GM18861 (cell line): ENCODE data around the gene UCP3.

ENCODE experiments used
- ATAC-seq: cut with Tn5 transposase; IDR thresholded peaks from one replicate; pipeline ENCODE4 v1.9.1; 2021; ENCODE audit not compliant: unreplicated experiment

UCP3 gene

DNA sequence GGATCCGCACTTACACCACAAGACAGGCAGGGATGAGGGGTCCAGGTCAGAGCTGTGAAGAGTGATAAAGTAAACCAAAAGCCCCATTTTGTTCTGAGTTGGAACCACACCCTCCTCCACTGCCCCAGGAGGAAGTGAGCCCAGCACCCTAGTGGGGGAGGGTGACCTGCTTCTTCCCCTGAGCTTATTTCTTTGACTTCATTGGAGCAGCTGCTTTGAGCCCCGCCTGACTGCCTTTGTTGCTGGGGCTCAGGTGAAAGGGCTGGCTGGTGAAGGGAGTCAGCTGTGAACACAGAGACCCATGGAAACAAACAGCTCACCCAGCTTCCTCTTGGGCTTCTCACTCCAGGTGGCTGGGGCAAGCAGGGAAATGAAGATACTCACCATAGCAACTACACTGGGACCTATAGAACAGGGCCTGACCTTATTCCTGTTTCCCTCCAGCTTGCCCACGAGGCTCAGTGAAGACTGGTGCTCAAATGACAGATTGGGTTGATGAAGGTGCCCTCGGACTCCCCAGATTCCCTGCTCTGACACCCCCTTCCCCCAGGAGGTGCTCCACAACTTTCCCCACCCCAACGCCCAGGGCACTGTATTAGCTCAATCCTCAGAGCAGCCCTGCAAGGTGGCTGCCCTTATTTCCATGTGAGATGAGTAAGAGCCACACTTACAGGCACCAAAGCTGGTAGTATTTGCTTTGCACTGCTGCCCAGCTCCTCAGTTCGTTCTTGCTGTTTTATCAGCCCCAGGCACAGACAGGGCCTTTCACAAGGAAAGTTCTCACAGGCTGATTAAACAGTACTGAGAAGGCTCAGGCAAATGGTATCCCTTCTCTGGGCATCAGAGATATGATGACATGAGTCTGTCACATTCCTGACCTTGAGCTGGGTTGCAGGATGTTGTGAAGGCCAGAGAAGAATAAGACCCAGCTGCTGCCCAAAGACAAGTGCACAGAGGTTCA, 28.6 kb downstream of the UCP3 start:
- peak; percentile 32 for ATAC-seq

DNA sequence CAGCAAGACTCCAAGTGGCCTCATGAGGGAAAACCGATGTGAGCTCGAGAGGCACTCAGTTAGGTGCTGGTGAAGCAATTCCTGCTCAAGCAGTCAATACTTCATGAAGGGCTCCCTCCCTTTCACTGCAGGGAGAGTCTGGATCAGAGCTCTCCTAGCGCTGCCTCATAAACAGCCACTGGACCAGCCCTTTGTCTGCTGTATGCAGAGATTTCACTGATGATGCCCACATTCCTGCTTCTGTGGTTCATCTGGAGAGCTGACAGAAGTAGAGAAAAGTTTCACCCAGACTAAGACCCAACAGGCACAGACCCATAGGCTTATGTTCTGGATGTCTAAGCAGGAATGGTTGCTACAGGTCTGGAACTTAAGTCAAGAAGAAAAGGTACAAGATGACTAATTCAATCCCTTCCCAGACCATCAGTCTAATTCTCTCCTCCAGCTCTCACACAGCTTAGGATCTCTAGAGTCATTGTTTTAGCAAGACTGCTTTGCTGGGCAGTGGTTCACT, 30.3 kb downstream of the UCP3 start:
- ATAC-seq, result no peak

DNA sequence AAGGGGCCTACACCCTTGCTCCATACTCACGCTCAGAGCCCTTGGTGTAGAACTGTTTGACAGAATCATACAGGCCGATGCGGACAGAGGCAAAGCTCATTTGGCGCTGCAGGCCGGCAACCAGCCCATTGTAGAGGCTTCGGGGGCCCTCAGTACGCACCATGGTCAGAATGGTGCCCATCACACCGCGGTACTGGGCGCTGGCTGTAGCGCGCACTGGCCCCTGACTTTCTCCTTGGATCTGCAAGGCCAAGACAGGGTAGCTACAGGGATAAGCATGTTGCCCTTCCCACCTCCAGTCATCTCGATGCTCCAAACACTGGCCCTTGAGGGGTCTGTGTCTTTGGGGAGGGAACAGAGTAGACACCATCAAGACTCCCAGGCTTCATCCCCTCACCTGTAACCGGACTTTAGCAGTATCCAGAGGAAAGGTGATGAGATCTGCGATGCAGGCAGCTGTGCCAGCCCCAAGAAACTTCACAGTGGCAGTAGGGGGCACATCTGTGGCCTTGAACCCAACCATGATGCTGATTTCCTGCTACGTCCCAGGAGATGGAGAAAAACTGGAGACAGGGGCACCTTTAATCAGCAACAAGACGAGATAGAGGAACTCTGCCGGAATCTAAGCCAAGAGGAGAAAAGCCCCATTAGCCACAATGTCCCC, 30.9 kb downstream of the UCP3 start:
- no peak for ATAC-seq

DNA sequence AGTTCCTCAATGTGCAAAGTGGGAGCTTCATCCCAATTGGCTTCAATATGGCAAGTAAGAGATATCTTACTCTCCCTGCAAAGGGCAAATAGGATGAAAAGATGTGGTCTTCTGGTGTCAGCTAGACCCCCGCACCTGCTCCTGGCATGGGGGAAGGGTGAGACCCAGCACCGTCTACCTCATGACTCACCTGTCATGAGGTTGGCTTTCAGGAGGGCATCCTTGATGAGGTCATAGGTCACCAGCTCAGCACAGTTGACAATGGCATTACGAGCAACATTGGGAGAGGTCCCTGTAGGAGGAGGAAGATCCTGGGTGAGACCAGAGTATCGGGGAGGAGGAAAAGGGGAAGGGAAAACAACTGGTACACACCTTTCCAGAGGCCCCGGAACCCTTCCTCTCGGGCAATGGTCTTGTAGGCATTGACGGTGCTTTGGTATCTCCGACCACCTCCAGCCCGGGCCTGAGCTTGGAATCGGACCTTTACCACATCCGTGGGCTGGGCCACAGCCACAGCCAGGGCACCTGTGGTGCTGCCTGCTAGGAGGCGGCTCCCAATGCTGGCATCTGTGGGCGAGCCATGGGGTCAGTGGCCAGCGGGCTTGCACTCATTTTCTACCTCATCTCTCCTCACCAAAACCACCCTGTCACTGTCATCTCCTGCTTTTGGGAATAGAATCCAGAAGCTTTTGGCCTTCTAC, 32.3 kb downstream of the UCP3 start:
- no peak for ATAC-seq

DNA sequence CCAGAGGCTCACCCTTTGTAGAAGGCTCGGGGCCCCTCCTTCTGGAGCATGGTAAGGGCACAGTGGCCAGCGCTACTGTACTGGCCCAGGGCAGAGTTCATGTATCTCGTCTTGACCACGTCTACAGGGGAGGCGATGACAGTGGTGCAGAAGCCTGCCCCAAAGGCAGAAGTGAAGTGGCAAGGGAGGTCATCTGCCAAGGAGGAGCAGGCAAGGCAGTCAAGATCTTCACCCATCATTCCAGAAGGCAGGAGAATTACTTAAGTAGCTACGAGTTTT, 33.5 kb downstream of the UCP3 start:
- ATAC-seq, result no peak

DNA sequence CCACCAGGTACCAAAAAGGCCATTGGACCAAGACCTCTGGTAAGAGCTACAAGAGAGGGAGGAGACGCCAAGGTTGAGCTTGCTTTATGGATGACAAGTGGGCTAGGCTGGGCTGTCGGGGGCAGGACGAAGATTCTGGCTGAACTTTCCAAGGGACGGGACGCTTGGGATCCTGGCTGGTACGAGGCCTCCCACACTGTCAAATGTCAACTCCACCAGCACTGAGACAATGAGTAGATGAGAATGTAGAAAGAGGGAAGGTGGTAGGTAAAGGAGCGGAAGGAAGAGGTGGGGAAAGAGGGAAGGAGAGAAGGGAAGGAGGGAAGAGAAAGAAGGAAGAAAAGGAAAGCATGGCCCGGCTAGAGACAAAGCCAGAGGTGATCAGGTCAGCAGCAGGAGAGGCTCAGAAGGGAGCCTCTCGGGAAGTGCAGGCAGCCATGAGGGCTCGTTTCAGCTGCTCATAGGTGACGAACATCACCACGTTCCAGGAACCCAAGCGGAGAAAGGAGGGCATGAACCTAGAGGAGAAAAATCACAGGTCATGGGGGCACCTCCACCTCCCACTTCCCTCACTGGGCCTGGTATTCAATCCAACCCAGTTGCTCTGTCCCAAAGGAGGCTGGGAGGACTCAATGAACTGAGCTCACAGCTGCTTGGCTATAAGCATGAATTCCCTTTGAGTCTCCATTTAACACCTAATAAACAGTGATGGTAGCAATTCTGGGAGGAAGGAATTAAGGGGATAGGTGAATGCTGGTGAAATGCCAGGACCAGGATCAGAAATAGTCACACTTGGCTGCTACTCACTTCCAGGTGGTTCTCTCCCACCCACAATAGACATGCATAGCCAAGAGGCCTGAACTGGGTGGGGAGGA, 34.0 kb downstream of the UCP3 start:
- no peak for ATAC-seq

DNA sequence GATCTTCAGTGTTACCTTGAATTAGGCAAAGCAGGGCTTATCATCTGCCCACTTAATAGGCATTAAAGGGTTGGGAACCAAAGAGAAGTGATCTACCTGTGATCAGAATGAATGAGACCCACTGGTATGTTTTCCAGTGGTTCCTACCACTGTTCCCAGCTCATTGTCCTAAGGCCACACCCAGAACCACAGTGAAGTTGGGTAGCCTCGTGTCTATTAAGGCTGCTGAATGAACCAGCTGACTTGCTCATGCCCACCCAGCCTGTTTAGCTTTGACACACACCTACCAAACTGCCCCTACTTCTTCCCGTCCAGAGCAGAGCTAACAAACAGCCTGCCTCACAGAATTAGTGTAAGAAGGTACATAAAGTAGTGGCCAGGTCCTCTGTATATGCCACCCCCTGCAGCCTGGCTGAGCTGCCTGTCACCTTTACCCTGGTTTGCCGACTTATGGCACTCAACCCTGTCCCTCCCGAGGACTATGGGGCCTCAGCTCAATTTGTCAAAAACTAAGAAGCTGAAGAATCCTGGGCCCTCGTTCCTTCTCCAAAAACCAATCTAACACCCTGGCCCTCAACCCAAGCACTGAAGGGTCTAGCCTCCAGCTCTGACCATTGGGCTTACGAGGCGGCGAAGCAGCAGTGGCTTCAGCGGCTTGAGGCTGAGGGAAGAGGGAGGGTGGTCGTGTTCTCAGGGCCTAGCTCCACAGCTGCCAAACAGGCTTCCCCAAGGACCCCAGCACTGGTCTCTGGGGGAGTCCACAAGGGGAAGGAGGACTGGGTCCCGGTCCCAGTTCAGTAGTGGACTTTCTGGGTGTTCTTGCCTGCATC, 36.0 kb downstream of the UCP3 start:
- no peak for ATAC-seq

DNA sequence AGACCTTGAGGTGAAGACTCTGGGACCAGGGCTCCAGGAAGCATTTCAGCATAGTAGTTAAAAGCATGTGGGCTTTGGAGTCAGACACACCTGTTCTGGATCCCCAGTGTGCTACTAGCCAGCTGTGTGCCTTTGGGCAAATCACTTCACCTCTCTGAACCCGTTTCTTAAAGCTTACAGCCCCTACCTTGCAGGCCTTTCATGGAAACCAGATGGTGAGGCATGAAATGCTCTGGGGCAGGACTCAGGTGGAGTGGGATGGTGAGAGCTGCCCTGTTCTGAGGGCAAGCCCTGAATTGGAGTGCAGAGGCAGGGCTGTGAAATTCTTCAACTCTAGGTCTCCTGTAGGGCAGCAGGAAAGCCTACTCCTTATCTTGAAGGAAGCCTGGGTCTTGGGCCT, 36.7 kb downstream of the UCP3 start:
- no peak for ATAC-seq

DNA sequence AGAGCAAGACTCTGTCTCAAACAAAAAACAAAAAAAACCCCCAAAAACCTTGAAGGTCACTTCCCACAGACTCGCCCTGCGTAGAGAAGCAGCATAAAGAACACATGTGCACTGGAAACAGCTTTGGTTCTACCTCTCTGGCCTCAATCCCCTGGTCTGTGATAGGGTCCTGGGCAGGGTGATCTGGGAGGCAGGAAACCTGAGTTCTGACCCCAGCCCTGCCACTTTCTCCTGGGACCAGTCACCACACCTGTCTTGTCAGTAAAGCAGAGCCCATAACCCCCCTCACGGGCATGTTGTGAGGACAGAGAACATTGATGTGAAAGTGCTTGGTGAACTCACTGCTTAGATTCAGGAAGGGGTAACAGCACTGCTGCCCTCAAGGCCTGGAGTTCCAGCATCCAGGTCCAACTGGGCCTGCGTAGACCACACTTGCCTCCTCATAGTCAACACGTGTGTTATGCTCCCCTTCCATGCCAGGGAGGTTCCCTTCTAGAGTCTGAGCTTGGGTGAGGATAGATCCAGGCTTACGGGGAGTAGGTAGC, 37.6 kb downstream of the UCP3 start:
- no peak for ATAC-seq

DNA sequence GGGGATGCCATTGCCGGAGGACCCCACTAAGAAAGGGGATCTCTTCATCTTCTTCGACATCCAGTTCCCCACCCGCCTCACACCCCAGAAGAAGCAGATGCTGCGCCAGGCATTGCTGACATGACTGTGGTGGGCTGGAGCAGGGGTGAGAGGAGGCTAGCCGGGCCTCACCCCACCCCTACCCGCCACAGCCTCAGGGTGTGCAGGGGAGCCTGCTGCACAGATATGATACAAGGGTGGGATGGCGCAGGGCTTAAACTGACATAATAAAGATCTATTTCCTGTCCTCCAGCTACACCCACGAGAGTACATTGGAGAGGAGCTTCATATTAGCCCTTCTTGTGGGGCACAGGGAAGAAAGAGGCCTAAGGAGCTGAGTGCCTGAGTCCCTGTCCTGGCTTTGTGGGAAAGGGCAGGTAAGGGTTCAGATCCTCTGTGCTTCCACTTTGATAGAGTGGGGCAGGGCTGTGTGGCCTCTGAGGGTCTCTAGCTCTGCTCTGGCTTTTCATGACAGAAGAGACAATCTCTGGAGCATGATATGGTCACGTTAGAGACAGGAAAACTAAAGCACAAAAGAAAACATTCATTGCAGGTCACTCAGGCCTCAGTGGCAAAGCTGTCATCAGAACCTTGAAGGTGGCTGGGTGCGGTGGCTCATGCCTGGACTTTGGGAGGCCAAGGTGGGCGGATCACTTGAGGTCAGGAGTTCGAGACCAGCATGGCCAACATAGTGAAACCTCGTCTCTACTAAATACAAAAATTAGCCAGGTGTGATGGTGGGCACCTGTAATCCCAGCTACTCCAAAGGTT, 38.7 kb downstream of the UCP3 start:
- no peak for ATAC-seq

DNA sequence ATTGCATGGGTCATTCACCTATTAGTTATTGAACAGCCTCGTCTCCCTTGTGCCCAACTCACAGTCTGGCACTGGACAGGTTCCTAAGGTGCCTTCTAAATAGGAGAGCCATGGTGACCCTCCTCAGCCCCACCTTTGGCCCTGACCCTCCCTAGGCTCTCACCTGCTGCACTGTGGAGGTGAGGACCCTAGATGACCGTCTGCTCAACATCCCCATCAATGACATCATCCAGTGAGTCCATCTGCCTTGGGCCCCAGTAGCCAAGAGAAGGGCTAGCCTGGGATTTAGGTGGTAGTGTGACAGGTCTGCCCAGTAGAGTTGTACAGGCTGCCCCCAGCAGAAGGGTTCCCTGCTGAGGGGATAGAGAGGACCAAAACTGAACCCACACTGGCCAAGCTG, 39.8 kb downstream of the UCP3 start:
- ATAC-seq, result no peak

DNA sequence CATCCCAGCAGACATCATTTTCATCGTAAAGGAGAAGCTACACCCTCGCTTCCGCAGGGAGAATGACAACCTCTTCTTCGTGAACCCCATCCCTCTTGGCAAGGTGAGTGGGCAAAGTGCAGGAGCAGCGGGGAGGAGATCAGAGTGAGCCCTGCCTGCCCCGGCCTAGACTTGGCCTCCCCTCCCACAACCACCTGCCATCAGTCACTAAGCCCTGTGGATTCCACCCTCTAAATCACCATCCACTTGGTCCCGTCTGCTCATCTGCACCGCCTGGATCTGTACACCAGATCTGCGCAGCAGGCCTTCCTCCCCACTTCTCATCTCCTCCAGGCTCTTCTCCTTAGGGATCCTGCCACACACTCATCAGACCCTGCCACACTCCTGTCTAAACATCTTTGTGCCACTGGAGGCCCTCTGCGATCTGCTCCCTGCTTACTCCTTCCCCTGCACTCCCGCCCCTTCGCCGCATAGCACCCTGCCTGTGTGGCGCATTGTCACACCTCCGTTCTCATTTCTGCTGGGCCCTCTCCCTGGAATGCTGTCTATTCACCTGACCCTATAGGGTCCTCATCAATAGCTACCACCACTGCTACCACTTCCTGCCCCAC, 40.4 kb downstream of the UCP3 start:
- ATAC-seq, result no peak

DNA sequence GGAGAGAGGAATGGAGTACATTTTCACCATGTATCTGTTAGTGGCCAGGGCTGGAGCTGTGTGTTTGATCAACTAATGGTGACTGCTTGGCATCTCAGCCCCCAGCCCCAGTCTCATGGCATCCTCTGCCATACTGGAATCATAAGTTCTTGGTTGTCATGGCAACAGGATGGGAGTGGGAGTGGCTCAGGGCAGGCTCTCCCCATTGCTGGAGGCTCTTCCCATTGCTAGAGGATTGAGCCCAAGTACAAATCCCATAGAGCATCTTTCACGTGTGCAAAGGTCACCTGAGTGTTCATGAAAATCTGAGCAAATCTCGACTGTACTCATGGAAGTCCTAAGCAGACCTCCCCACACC, 43.1 kb downstream of the UCP3 start:
- no peak for ATAC-seq

DNA sequence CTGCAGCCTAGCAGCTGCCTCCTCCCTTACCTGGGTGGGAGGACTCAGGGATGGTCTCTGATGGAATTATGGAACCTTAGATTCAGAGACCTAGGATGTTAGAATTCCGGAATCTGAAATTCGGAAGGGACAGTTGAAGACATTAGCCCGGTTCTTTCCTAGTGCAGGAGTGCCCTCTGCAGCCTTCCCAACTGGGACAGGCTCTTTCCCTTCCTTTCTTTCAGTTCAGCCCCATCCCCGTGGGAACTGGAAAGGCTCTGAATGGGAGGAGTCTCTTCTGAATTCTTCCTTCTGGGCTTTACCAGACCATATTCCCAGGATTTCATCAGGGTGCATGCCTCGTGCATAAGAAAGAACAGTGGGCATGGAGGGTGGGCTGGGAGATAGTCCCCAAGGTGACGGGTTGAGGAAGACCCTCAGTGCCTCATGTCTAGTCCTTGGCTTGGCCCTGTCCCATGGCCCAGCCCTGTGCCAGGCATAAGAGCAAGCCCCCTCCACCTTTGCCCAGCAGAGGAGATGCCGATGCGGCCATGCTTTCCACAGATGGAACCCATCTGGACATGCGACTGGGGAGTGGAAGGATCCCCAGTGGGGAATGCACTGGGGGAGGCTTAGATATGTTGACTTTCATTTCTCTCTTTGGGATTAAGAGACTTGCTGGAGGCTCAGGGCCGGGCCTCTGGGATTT, 43.7 kb downstream of the UCP3 start:
- ATAC-seq, result no peak

DNA sequence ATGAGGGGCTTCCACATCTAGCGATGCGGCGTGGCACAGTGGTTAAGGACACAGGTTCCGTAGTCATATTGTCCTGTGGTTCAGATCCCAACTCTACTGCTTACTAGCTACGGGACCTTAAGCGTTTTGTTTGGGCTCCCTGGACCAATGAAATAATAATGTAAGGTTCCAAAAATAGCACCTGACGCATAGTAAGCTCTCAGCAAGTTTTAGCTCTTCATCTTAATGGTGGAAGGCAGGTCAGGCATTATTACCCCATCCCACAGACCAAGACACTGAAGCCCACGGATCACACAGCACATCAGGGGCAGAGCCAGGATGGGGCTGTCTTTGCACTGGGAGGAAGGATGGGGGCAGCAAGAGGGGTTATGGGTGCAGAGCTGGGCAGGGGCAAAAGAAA, 45.0 kb downstream of the UCP3 start:
- ATAC-seq, result no peak

DNA sequence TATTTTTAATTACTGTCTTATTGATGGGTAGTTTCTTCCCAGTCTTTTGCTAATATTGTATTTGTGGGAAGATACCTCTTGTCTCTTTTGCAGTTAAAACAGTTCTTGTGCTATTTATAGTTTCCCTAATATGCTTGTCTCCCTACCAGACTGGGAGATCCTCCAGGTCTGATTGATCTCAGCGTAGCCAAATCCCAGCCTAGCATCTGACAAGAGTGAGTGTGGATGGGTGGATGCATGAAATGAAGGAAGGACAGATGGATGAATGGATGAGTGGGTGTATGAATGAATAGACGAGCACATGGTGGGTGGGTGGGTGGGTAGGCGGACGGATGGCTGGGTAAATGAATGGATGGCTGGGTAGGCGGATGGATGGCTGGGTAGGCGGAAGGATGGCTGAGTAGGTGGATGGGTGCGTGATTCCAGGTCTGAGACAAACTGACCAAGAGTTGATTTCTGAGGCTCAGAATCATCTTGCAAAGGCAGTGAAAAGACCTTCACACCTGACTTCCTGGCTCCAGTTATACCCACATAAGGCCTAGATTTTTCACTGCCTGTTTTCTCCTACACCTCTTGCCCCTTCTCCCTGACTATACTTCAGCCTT, 46.7 kb downstream of the UCP3 start:
- ATAC-seq, result no peak

DNA sequence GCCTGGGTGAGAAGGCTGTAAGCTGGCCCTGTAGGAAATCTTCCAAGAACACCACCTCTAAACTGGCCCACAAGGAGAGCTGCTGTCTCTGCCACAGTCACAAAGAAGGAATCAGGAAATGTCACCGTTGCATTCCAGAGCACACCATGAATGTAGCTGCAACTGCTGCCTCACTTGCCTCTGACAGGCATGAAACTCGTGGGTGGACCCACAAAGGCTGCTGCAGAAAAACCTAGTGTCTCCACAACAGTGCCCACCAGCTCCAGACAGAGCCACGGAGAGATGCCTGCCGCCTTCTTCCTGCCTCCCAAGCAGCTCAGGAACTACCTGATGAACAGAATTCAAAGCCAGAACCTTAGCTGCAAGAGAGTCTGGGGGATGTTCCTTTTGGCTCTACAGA, 47.6 kb downstream of the UCP3 start:
- ATAC-seq, result no peak
